Gastrocnemius medialis (tissue), 4 donors: ENCODE results near the gene AP3B1.

Source experiments
- CTCF ChIP-seq, 5 experiments: fragments of 450-650 bp in 3 of 5; fragments of 200-600 bp in 2 of 5; sonication (generic) in 2 of 5; IDR thresholded peaks in 4 of 5; conservative IDR thresholded peaks in 1 of 5; 1 replicate in 4 of 5; 2 replicates in 1 of 5; pipeline ENCODE4 v1.5.1; 2016 to 2019; ENCODE audit warnings: antibody characterized with exemption in 5 of 5, mild to moderate bottlenecking in 3 of 5, moderate library complexity in 3 of 5
- POLR2A ChIP-seq, 2 donors: fragments of 450-650 bp; IDR thresholded peaks; one replicate each; pipeline ENCODE4 v1.6.1; 2017; ENCODE audit warnings: antibody characterized with exemption in 2 of 2, mild to moderate bottlenecking in 2 of 2, moderate library complexity in 2 of 2

GRCh38 chr5:78000191-78000590 lies 294.3 kb downstream of the AP3B1 start:
- TF ChIP-seq CTCF (IDR thresholded peaks at IDR 0.05 in 4 of 5, conservative IDR thresholded peaks at IDR 0.05 in 1 of 5) = no peak
- TF ChIP-seq POLR2A (IDR thresholded peaks at IDR 0.05) = no peak
